Small intestine (tissue), 7 donors: ENCODE data around the gene ADAM29. TPM values are rescaled to one million over a fixed set of nuclear protein-coding genes. Genes with fewer than 3 reads are reported as not detected.
A peak's percentile ranks its signal among the peaks of the same experiment; 100 is the strongest.
"Not testable (repeated sequence)": the region's sequence is repeated elsewhere in the genome, so short reads cannot be mapped to it uniquely, and the experiment has no call there.

Experiments
- DNase-seq, 2 donors: peaks; one replicate each; pipeline versions ENCODE4 v3.0.0 to v3.0.0-alpha.2; 2013
- FAIRE-seq: peaks from 2 replicates; lab custom pipeline; 2012; peaks lifted over from hg19 to GRCh38; lab: Jason Lieb, UNC
- H3K27ac ChIP-seq, 3 donors: one replicate each; pipeline ENCODE4 v1.5.1; 2013; ENCODE audit warnings: low read length in 2 of 3, mild to moderate bottlenecking in 2 of 3, control low read depth in 1 of 3, inconsistent platforms in 1 of 3, low read depth in 1 of 3, moderate library complexity in 1 of 3
- H3K27me3 ChIP-seq, 3 donors: one replicate each; pipeline ENCODE4 v1.6.1; 2013; ENCODE audit warnings: low read length in 3 of 3, inconsistent platforms in 1 of 3; ENCODE audit not compliant: control insufficient read depth in 3 of 3, insufficient read depth in 3 of 3
- H3K36me3 ChIP-seq, 3 donors: one replicate each; pipeline ENCODE4 v1.6.1; 2013; ENCODE audit warnings: low read length in 3 of 3, inconsistent platforms in 1 of 3, low read depth in 1 of 3, mild to moderate bottlenecking in 1 of 3, moderate library complexity in 1 of 3; ENCODE audit not compliant: control insufficient read depth in 3 of 3, insufficient read depth in 2 of 3
- H3K4me1 ChIP-seq, 3 donors: one replicate each; pipeline ENCODE4 v1.6.1; 2013; ENCODE audit warnings: low read length in 2 of 3, inconsistent platforms in 1 of 3, low read depth in 1 of 3, mild to moderate bottlenecking in 1 of 3, moderate library complexity in 1 of 3; ENCODE audit not compliant: control insufficient read depth in 3 of 3, insufficient read depth in 2 of 3
- H3K4me3 ChIP-seq, 3 donors: one replicate each; pipeline ENCODE4 v1.5.1; 2013; ENCODE audit warnings: low read length in 3 of 3, control low read depth in 1 of 3, inconsistent platforms in 1 of 3, low read depth in 1 of 3, mild to moderate bottlenecking in 1 of 3, moderate library complexity in 1 of 3
- H3K9me3 ChIP-seq, 2 donors: one replicate each; pipeline ENCODE4 v1.6.1; 2013; ENCODE audit warnings: low read depth in 1 of 2, low read length in 1 of 2; ENCODE audit not compliant: control insufficient read depth in 2 of 2, insufficient read depth in 1 of 2
- WGBS, 3 donors: extraction: QIAGEN DNeasy Blood & Tissue Kit; methylation state at CpG; one replicate each; pipeline ENCODE4 v1.1.7; 2013; 5-methylcytosine and 5-hydroxymethylcytosine counted together
- polyA plus RNA-seq, 4 donors: library from polyadenylated mRNA; stranded (reverse) in 3 of 4; unstranded in 1 of 4; fragments of 200-250 nt in 3 of 4; fragments of 120-200 nt in 1 of 4; gene quantifications; one replicate each; pipeline versions ENCODE4 v1.2.1 to v1.2.3, GENCODE V29; 2013
- donor health status: healthy with polysubstance abuse.
- donor health status: control.
- donor health status: control.
- donor health status: Bipolar disorder and iron deficiency.
- donor health status: healthy.

The ADAM29 gene
- polyA plus RNA-seq, 4 donors = 0.01 TPM; not detected in 3

GRCh38 chr4:174973336-174973735, 55.2 kb downstream of the ADAM29 start:
- H3K27ac ChIP-seq = no peak overlapping the region
- H3K27me3 ChIP-seq = no peaks in the 10 kb centered on the region
- H3K4me1 ChIP-seq = no peaks in the 10 kb centered on the region
- 82 to 91% (median 83%) methylated on average over 2 of the region's 2 CpGs for WGBS, 3 donors
- H3K36me3 ChIP-seq = no peaks in the 10 kb centered on the region
- DNase-seq (no peak), FAIRE-seq (no peak)
- peaks cover 0 to 5% of the 10 kb centered on the region in 2 donors for H3K9me3 ChIP-seq
- H3K4me3 ChIP-seq = no peak overlapping the region

GRCh38 chr4:174983128-174983750, 65.1 kb downstream of the ADAM29 start:
- H3K4me1 ChIP-seq = no peaks in the 10 kb centered on the region

GRCh38 chr4:174983870-174984269, 65.7 kb downstream of the ADAM29 start:
- H3K4me1 ChIP-seq, DNase-seq, H3K27me3 ChIP-seq, H3K4me3 ChIP-seq, H3K36me3 ChIP-seq, FAIRE-seq, H3K27ac ChIP-seq: not testable (repeated sequence)
- WGBS, 3 donors = 14 to 68% (median 43%) methylated on average over 1 of the region's 5 CpGs
- peaks cover 2 to 30% of the 10 kb centered on the region in 2 donors for H3K9me3 ChIP-seq

More at GRCh38 chr4:174983128-174983750, 65.1 kb downstream of the ADAM29 start:
- Histone ChIP-seq H3K27me3 (no peaks in the 10 kb centered on the region), H3K27ac (no peak overlapping the region), H3K36me3 (no peaks in the 10 kb centered on the region), H3K4me3 (no peak overlapping the region), H3K9me3 (peaks cover 2 to 30% of the 10 kb centered on the region in 2 donors)
- FAIRE-seq (no peak), DNase-seq (no peak)
- WGBS, 3 donors = 47 to 55% (median 52%) methylated on average over 6 of the region's 6 CpGs

- H3K4me1 ChIP-seq = peaks cover 0 to 5% (median 0%) of the 10 kb centered on the region in 3 donors
- FAIRE-seq (no peak), DNase-seq (peak in 1 of 2 donors; percentile 11)
- WGBS, 3 donors = 63 to 78% (median 65%) methylated on average over 8 of the region's 8 CpGs
- H3K36me3 ChIP-seq = no peaks in the 10 kb centered on the region
- no peak overlapping the region for H3K4me3 ChIP-seq
- no peaks in the 10 kb centered on the region for H3K27me3 ChIP-seq
- no peak overlapping the region for H3K27ac ChIP-seq
- peaks cover 1 to 5% of the 10 kb centered on the region in 2 donors for H3K9me3 ChIP-seq
Observed at GRCh38 chr4:174989791-174990190, 71.6 kb downstream of the ADAM29 start.

GRCh38 chr4:174993916-174994315, 75.8 kb downstream of the ADAM29 start:
- whole genome bisulfite sequencing, 3 donors = 90 to 100% (median 96%) methylated on average over 1 of the region's 1 CpG
- Histone ChIP-seq H3K9me3 (peaks cover 0 to 3% of the 10 kb centered on the region in 2 donors), H3K36me3 (no peaks in the 10 kb centered on the region), H3K27ac (no peak overlapping the region), H3K4me3 (no peak overlapping the region), H3K27me3 (no peaks in the 10 kb centered on the region), H3K4me1 (peaks cover 0 to 5% (median 0%) of the 10 kb centered on the region in 3 donors)
- DNase-seq = no peak
- no peak for FAIRE-seq

- Histone ChIP-seq H3K27me3 (no peaks in the 10 kb centered on the region), H3K9me3 (peaks cover 0 to under 1% of the 10 kb centered on the region in 2 donors), H3K27ac (no peak overlapping the region), H3K36me3 (no peaks in the 10 kb centered on the region), H3K4me3 (no peak overlapping the region), H3K4me1 (no peaks in the 10 kb centered on the region)
- no peak for DNase-seq
- FAIRE-seq = no peak
- 52 to 74% (median 65%) methylated on average over 1 of the region's 1 CpG for WGBS, 3 donors
Observed at GRCh38 chr4:174996079-174996478, 77.9 kb downstream of the ADAM29 start.

GRCh38 chr4:174999407-174999806, 81.2 kb downstream of the ADAM29 start:
- DNase-seq = no peak
- no peak overlapping the region for H3K4me3 ChIP-seq
- no peaks in the 10 kb centered on the region for H3K36me3 ChIP-seq
- no peak for FAIRE-seq
- H3K27me3 ChIP-seq = no peaks in the 10 kb centered on the region
- no peaks in the 10 kb centered on the region for H3K9me3 ChIP-seq
- H3K27ac ChIP-seq = no peak overlapping the region
- no peaks in the 10 kb centered on the region for H3K4me1 ChIP-seq
- WGBS, 3 donors = 56 to 64% (median 61%) methylated on average over 4 of the region's 4 CpGs

- no peak for FAIRE-seq
Observed at GRCh38 chr4:175017751-175018150, 99.6 kb downstream of the ADAM29 start.

GRCh38 chr4:175019447-175019846, 101.3 kb downstream of the ADAM29 start:
- not testable (repeated sequence) for H3K36me3 ChIP-seq, H3K9me3 ChIP-seq, H3K4me3 ChIP-seq, DNase-seq, FAIRE-seq, H3K4me1 ChIP-seq, H3K27ac ChIP-seq, H3K27me3 ChIP-seq
- WGBS, 3 donors = 92 to 95% (median 92%) methylated on average over 17 to 20 of the region's 20 CpGs

More at GRCh38 chr4:175017751-175018150, 99.6 kb downstream of the ADAM29 start:
- H3K4me3 ChIP-seq = no peak overlapping the region
- H3K9me3 ChIP-seq = peaks cover 0 to 2% of the 10 kb centered on the region in 2 donors
- 78 to 91% (median 89%) methylated on average over 3 of the region's 3 CpGs for WGBS, 3 donors
- DNase-seq = no peak
- no peaks in the 10 kb centered on the region for H3K4me1 ChIP-seq
- no peak overlapping the region for H3K27ac ChIP-seq
- H3K27me3 ChIP-seq = no peaks in the 10 kb centered on the region
- H3K36me3 ChIP-seq = no peaks in the 10 kb centered on the region
